NCI-H82 (cell line): ENCODE results near the gene PNMA8A.
"Not testable (repeated sequence)": the region's sequence is repeated elsewhere in the genome, so short reads cannot be mapped to it uniquely, and the experiment has no call there.

ENCODE experiments used
- DNase-seq: peaks from one replicate; lab custom pipeline; 2025; lab: John Stamatoyannopoulos, UW

PNMA8A gene

GRCh38 chr19:46463516-46463915 is 7.8 kb downstream of the PNMA8A start:
- DNase-seq: no peak

GRCh38 chr19:46461537-46461936 is 9.8 kb downstream of the PNMA8A start:
- no peak for DNase-seq

- DNase-seq: no peak
Observed at GRCh38 chr19:46460981-46461380, 10.4 kb downstream of the PNMA8A start.

- no peak for DNase-seq
Observed at GRCh38 chr19:46460055-46460454, 11.3 kb downstream of the PNMA8A start.

- no peak for DNase-seq
Observed at GRCh38 chr19:46456930-46457329, 14.4 kb downstream of the PNMA8A start.

DNA sequence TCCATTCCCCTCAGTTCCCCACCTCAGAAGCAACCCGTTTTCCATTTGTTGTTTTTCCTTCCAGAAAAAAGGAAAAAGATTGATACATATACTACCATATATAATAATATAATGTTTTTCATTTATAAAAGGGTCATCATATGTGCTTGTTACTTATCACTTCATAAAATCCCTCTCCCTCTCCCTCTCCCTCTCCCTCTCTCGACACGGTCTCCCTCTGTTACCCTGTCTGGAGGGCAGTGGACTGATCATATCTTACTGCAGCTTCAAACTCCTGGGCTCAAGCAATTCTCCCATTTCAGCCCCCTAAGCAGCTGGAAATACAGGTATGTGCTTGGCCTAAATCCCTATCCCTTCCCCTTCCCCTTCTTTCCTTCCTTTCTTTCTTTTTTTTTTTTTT is 17.1 kb downstream of the PNMA8A start:
- DNase-seq: no peak

DNA sequence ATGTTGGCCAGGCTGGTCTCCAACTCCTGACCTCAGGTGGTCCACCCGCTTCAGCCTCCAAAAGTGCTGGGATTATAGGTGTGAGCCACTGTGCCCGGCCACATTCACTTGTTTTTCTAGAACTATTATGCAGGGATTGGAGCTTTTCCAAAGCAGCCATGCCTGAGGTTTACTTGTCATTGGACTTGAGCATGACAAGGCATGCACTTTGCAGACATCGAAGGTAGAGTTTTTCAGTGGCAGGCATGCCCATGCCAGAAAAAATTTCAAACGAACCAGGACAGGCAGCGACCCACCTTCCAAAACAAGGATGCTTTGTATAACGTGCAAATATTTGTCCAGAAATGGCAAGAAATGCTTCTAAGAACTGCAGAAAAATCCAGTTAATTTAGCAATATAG is 17.7 kb downstream of the PNMA8A start:
- no peak for DNase-seq

DNA sequence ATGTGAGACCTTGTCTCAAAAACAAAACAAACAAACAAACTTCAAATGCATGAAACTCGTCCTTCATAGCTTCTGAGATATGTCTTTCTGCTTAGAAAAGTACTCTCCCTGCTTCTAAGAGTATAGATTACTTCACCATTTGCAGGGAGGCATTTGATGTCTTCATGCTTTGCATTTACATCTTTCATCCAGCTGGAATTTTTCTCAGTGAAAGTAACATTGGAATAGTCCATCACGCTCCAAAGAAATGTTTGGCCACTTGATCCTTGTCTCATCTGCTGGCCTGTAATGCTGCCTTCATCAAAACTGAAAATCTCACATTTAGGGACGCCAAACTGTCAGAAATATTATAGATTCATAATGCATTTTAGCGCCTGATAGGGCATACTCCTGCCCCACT is 19.2 kb downstream of the PNMA8A start:
- no peak for DNase-seq

GRCh38 chr19:46451352-46451751 is 20.0 kb downstream of the PNMA8A start:
- DNase-seq: peak; percentile 80

DNA sequence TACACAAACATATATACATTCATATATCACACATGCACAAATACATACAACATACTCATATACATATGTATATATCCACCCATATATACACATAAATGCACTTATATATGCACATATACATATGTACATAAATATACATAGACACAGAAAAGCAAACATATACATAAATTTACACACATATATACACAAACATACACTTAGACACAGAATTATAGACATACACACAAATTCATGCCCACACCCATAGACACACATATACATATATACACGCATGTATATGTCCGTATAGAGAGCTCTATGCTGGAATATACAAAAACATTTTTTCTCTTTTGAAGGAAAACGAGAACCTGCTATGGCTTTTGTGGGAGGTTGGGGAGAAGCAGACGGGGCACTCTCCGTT is 20.6 kb downstream of the PNMA8A start:
- DNase-seq: no peak

GRCh38 chr19:46449228-46449627 is 22.1 kb downstream of the PNMA8A start:
- no peak for DNase-seq

DNA sequence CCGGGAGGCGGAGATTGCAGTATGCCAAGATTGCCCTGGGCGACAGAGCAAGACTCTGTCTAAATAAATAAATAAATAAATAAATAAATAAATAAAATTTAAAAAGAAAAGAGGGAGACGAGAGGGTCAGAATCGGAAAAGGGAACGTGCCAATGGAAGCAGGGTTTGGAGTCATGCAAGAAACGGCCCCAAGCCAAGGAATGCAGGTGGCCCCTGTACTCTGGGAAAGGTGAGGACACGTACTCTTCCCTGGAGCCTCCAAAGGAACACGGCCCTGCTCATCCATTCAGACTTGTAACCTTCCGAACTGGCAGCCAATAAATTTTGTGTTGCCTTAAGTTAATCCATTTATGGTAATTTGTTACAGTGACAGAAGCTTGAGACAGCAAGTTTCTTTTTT is 22.8 kb downstream of the PNMA8A start:
- DNase-seq: peak; percentile 16

- no peak for DNase-seq
Observed at GRCh38 chr19:46447824-46448223, 23.5 kb downstream of the PNMA8A start.

DNA sequence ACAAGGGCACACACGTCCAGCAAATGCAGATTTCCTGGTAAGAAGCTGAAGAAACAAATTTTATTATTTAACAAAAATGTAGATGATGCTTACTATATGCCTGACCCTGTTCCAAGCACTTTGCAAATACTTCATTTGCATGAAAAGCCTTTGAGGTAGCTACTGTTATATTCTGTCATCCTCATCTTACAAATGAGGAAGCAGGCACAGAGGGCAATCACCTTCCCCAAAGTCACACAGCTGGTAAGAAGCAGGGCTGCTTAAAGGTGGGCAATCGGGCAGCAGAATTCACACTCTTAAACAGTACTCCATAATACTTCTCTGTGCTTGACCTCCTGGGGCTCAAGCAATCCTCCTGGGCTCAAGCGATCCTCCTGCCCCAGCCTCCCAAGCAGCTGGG is 24.4 kb downstream of the PNMA8A start:
- DNase-seq: no peak

GRCh38 chr19:46446021-46446420 is 25.3 kb downstream of the PNMA8A start:
- DNase-seq: no peak

DNA sequence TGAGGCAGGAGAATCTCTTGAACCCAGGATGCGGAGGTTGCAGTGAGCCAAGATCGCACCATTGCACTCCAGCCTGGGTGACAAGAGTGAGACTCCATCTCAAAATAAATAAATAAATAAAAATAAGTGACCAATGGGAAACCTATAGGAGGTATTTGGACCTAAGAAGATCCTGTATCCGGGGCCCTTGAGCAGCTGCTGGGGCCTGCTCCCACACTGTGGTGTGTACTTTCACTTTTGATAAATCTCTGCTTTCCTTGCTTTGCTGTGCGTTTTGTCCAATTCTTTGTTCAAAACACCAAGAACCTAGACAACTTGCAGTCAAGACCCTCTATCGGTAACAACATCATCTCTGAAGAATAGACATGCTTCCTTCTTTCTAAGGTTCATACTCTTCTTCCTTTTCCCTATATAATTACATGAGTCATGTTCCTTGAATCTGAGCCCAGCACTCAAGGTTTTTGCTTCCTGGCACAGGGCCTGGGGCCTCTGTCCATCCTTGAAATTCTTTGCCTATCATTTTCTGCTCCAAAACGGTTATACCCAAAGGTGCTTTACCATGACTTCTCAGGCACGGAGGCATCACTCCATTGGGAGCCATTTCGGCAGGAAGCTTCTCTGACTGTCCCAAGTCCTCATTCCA is 28.4 kb downstream of the PNMA8A start:
- DNase-seq: no peak

- DNase-seq: no peak
Observed at GRCh38 chr19:46441866-46442265, 29.5 kb downstream of the PNMA8A start.

DNA sequence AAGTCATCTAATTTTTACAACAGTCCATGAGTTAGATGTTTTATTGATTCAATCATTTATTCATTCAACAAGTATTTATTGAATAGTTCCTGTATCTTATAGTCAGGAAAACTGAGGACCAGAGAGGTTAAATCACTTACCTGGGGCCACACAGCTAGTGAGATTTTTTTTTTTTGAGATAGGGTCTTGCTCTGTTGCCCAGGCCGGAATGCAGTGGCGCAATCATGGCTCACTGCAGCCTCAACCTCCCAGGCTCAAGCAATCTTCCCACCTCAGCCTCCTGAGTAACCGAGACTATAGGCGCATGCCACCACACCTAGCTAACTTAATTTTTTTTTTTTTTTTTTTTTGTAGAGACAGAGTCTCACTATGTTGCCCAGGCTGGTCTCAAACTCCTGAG is 35.7 kb downstream of the PNMA8A start:
- not testable (repeated sequence) for DNase-seq

- no peak for DNase-seq
Observed at GRCh38 chr19:46435009-46435408, 36.4 kb downstream of the PNMA8A start.

- not testable (repeated sequence) for DNase-seq
Observed at GRCh38 chr19:46433470-46433869, 37.9 kb downstream of the PNMA8A start.

DNA sequence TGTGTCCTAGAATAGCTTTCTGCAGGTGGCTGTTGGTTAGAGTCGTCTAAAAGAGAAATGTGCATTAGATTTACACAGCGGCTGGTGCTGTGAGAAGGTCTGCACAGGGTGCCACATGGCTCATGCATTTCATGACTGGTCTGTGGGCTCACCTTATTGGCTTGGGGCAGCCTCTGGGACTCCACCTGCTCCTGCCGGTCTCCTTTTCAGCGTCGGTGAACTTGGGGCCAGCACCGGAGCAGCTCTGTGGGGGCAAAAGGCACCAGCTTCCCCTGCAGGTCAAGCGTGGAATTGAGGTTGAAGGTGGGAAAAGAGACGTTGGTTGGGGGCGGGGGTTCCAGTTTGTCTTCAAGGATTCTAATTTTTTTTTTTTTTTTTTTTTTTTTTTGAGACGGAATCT is 39.5 kb downstream of the PNMA8A start:
- peak; percentile 54 for DNase-seq

- peak; percentile 97 for DNase-seq
Observed at GRCh38 chr19:46429999-46430398, 41.4 kb downstream of the PNMA8A start.

GRCh38 chr19:46428239-46429135 is 42.9 kb downstream of the PNMA8A start, which contains the start of gene PNMA8C:
TSS of gene PNMA8C (minus strand) at chr19:46428936. CDS start at chr19:46428359, 577 bp downstream.
- DNase-seq: no peak
